T-helper 2 cell (primary cell): ENCODE data around the gene C1RL.
A peak's percentile ranks its signal among the peaks of the same experiment; 100 is the strongest.

ENCODE experiments used
- DNase-seq, 5 experiments: peaks; one replicate each; pipeline versions ENCODE4 v3.0.0 to v3.0.0-alpha.2; 2012 to 2022

C1RL gene

GRCh38 chr12:7136071-7136470 is 27.1 kb upstream of the C1RL start:
- DNase-seq: no peak

- no peak for DNase-seq
Measured at GRCh38 chr12:7134396-7135166, 25.6 kb upstream of the C1RL start.

- DNase-seq: peak in 2 of 5 experiments; percentile 32 to 88
Measured at GRCh38 chr12:7131502-7131866, 22.5 kb upstream of the C1RL start.

- DNase-seq: peak in 3 of 5 experiments; percentile 26 to 72 (median 51)
Measured at GRCh38 chr12:7130701-7131501, 21.9 kb upstream of the C1RL start.

GRCh38 chr12:7129872-7130691 is 21.1 kb upstream of the C1RL start, which contains the start of gene CLSTN3:
TSS of gene CLSTN3 (plus strand) at chr12:7130371. CDS start at chr12:7130649, 278 bp downstream.
- peak; percentile 72 to 91 (median 81) for DNase-seq

- DNase-seq: no peak
Measured at GRCh38 chr12:7129287-7129871, 20.4 kb upstream of the C1RL start.

GRCh38 chr12:7128681-7129286 is 19.8 kb upstream of the C1RL start, which contains the start of gene RBP5:
TSS of gene RBP5 (minus strand) at chr12:7128889. CDS start at chr12:7128775, 114 bp downstream.
- DNase-seq: no peak

GRCh38 chr12:7127916-7128626 is 19.1 kb upstream of the C1RL start:
- DNase-seq: no peak

- no peak for DNase-seq
Measured at GRCh38 chr12:7125632-7126227, 16.7 kb upstream of the C1RL start.

- no peak for DNase-seq
Measured at GRCh38 chr12:7123806-7124522, 14.9 kb upstream of the C1RL start.

GRCh38 chr12:7122811-7123769 is 14.1 kb upstream of the C1RL start:
- no peak for DNase-seq

- DNase-seq: no peak
Measured at GRCh38 chr12:7121324-7121723, 12.3 kb upstream of the C1RL start.

GRCh38 chr12:7120166-7120565 is 11.2 kb upstream of the C1RL start:
- no peak for DNase-seq

GRCh38 chr12:7118881-7119280 is 9.9 kb upstream of the C1RL start:
- no peak for DNase-seq

- no peak for DNase-seq
Measured at GRCh38 chr12:7117670-7118069, 8.7 kb upstream of the C1RL start.

GRCh38 chr12:7116916-7117315 is 7.9 kb upstream of the C1RL start:
- DNase-seq: no peak

GRCh38 chr12:7116196-7116595 is 7.2 kb upstream of the C1RL start:
- DNase-seq: no peak

GRCh38 chr12:7114851-7115250 is 5.8 kb upstream of the C1RL start:
- no peak for DNase-seq

- DNase-seq: no peak
Measured at GRCh38 chr12:7114008-7114407, 5.0 kb upstream of the C1RL start.
